HG03354 (cell line): ENCODE data around the gene OR8K5.
"Not testable (repeated sequence)": the region's sequence is repeated elsewhere in the genome, so short reads cannot be mapped to it uniquely, and the experiment has no call there.

Experiments used
- ATAC-seq: cut with Tn5 transposase; IDR thresholded peaks from one replicate; pipeline ENCODE4 v1.9.1; 2021; ENCODE audit warnings: mild to moderate bottlenecking; ENCODE audit not compliant: unreplicated experiment, poor library complexity, severe bottlenecking

The OR8K5 gene, protein sequence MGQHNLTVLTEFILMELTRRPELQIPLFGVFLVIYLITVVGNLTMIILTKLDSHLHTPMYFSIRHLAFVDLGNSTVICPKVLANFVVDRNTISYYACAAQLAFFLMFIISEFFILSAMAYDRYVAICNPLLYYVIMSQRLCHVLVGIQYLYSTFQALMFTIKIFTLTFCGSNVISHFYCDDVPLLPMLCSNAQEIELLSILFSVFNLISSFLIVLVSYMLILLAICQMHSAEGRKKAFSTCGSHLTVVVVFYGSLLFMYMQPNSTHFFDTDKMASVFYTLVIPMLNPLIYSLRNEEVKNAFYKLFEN

DNA sequence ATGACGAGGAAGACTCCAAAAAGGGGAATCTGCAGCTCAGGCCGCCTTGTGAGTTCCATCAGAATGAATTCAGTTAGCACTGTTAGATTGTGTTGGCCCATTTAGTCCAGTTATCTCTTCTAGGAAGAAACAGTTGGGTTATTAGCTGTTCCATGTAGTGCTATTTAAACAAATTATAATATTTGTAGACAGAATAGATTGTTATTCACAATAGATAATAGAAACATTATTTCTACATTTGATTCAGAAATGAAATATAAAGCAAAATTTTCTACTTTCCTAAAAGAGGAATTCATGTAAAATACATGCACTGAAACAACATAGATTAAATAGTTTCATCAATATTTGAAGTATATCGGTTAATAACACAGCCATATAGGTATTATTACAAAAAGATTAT lies at the start of gene OR8K5:
TSS of gene OR8K5 (minus strand) at position 101 of the 400 bp plus-strand sequence. CDS start at position 101, 0 bp downstream.
- ATAC-seq, result no peak

DNA sequence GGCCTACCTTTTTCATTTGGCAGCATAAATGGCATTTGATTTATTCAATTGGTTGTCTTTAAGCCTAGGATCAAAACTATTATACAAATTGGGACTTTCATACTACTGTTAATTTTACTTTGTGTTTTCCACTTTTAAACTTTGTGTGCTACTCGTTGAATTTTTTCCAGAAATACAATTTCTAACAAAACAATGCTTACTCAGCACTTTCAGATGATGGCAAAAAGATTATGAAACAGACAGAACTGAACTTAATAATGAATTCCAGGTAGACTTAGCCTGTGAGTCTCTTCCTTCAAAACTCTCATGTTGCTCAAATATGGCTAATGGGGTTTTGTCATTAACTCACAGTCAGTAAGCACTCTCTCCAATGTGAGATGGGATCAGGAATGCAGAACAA lies 47.7 kb upstream of the OR8K5 start:
- no peak for ATAC-seq

DNA sequence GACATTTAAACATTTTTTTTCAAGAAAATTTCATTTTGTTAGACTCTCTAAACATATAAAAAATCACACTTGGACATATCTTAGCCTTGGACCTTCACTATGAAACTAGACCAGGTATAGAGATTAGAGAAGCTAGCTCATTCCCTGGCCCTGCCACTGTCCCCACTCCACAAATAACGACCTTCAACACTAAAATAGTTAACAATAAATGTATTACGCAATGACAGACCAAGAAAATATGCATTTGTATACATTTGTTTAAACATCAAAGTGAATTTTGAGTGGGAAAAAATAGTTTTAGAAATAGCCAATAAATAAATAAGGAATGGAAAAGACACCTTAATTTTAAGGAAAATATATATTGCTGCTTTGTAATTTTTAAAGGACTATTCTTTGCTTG lies 37.2 kb upstream of the OR8K5 start:
- ATAC-seq, result no peak

DNA sequence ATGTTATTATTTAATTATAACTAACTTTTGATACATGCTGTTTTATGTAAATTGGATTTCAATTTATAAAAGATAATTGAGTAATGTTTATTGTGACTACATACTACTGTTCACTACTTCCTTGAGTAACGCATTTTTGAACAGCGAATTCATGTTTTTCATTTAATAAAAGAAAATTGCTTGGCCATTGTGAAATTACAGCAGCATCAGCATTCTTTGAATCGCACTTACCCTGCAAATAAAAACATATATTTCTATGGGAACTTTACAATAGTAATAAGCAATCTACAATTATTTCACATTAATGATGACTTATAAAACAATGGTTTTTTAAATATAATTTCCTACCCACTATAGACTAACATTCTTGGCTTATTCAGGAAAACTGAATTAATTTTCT lies 36.6 kb upstream of the OR8K5 start:
- no peak for ATAC-seq

DNA sequence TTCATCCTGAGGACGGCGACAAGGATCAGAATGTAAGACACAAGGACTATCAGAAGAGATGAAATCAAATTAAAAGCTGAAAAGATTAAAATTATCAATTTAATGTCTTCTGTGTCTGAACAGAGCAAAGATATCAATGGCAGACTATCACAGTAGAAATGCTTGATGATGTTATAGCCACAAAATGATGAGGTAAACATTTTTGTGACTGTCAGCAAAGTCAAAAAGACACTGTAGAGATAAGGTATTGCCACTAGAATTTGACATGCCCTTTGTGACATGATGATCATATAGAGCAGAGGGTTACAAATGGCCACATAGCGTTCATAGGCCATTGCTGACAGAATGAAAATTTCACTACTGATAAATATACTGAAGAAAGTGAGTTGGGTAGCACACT lies 28.5 kb upstream of the OR8K5 start:
- no peak for ATAC-seq

DNA sequence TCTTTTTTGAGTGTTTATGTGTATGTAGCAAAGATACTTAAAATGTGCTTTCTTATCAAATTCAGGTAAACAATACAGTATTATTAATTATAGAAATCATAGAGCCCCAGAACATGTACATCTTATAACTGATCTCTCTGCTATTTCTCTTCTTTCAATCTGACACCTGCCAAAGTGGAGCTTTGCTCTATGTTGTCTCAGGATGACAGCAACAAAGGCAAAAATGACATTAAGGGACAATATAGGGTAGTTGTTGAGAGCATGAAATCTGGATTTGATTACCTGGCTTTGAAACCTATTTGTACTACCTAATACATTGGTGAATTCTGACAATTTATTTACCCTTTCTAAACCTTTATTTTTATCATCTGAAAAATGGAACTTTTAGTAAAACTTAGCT lies 23.3 kb upstream of the OR8K5 start:
- no peak for ATAC-seq

DNA sequence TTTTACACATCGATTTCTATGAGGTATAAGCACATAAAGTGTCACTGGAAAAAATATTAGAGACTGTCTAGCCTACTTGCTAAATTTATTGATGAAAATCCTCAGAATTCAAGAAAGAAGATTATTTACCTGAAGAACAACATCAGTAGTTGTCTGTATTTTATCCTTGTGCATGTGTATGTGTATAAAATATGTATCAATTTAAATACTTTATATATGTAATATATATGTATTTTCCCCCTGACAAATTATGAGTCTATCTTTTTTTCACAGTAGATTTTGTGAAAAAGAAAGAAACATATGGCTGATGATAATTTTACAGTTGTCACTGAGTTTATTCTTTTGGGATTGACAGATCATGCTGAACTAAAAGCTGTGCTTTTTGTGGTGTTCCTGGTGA lies 16.2 kb upstream of the OR8K5 start, which contains the start of gene OR5J2:
TSS of gene OR5J2 (plus strand) at position 301 of the 400 bp plus-strand sequence. CDS start at position 301, 0 bp downstream.
- no peak for ATAC-seq

DNA sequence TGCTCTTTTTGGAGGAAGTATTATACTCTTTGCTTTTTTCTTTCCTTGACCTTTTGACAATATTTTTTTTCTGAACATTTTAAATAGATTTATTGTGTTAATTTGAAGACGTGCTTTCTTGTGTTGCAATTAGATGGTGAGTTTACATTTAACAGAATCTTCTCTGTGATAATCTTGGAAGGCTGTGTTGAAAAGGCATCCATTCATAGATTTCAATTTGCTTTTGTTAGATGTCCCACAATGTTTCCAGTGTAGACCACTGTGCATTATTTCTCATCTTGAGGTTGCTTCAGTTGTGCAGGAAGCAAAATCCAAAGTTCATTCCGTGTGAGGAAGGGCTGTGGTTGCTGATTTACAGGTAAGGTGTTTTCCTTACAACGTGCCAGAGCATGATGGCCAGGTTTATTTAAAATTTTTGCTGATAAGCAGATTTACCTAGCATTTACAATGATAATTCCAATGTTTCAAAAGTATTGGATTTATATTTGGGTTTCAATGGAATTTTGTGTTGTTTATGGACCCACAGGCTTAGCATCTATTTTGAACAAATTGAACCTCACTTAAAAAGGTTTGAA lies 12.2 kb upstream of the OR8K5 start:
- no peak for ATAC-seq

DNA sequence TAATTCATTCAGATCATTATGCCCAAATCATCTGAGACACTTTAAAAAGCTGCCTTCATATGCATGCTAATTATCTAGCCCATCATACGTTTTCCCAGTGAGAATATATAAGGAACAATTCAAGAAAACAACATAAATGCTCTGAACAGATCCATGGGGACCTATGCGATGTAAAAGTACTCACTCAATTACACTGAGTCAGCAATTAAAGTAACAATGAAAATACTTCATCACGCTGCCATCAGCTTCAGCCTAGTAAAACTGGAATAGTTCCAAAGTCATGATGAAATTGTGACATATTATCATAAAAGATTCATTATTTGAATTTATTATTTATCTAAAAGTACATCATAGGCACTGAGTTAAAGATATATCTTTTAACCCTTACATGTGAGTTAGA lies 3.7 kb upstream of the OR8K5 start:
- no peak for ATAC-seq

DNA sequence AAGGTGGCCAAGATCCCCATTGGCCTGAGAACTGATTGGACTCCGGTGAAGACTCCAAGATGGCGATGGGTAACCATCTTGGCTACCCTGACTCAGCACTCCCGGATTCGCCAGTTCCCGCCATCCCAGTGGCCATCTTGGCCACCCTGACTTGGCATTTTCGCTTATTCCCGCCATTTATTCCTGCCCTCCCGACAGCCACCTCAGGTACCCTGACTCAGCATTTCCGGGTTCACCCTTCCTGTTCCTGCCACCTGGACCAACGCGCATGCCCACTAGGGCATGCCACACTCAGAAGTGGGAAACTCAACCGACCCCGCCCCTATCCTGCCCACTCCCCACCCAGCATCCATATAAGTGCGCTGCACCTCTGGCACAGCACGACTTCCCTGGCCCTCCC lies 7.8 kb downstream of the OR8K5 start:
- ATAC-seq, result no peak

DNA sequence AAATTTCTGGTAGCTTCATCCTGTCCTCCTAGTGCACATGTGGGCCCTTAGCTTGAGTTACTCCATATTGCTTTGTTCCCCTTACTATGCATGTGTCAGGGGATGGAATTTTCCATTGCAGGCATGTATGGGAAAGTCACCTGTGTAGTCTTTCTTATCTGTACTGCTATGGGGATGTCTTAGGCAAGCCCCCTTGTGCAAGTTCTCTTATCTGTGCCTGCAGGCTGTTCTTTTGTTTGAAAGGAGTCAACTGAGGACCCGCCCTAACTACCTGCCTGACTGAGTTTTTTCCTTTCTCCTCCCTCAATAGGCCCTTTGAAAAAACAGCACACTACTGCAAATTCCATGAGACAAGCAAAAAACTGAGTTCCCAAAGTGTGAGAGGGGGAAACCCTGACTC lies 8.7 kb downstream of the OR8K5 start:
- no peak for ATAC-seq

DNA sequence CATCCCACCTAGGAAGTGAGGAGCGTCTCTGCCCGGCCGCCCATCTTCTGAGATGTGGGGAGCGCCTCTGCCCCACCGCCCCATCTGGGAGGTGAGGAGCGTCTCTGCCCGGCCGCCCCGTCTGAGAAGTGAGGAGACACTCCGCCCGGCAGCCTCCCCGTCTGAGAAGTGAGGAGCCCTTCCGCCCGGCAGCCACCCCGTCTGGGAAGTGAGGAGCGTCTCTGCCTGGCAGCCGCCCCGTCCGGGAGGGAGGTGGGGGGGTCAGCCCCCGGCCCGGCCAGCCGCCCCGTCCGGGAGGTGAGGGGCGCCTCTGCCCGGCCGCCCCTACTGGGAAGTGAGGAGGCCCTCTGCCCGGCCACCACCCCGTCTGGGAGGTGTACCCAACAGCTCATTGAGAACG lies 16.4 kb downstream of the OR8K5 start:
- not testable (repeated sequence) for ATAC-seq

DNA sequence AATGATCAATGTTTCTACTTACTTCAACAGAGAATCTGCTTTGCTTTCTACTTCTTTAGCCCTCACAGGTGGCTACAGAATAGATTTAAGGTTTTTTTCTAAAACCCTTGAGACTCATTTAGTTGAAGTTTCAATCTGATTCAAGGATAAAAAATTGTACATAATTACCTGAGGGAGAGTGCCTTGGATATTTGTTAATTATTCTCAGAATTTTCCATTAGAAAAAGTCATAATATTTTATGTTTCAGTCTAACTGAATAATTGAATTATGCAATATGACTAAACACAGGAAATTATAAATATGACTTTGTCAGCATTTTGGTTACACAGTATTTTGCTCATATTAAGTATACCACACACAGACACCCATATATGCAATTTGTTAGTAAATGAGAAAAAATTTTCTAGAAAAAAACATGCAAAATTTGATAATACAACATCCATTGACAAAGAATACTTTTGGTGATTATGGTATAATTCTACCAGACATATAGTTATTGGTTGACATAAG lies 19.9 kb downstream of the OR8K5 start, which contains the start of gene OR8J3:
TSS of gene OR8J3 (minus strand) at position 51 of the 511 bp plus-strand sequence. CDS start 2,483 bp downstream, outside the sequence.
- no peak for ATAC-seq

DNA sequence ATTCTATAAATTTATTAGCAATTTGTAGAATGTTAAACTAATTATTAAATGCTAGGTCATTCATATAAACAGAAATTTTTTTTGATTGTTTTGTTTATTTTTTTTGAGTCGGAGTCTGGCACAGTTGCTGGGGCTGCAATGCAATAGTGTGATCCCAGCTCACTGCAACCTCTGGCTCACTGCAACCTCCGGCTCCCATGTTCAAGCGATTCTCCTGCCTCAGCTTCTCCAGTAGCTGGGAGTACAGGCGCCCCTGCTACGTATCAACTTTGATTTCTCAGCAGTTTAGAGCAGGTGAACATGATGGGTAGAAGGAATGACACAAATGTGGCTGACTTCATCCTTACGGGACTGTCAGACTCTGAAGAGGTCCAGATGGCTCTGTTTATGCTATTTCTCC lies 38.0 kb downstream of the OR8K5 start, which contains the start of gene OR8H3:
TSS of gene OR8H3 (plus strand) at position 301 of the 400 bp plus-strand sequence. CDS start at position 301, 0 bp downstream.
- no peak for ATAC-seq
